NCI-H1417 (cell line): ENCODE results near the gene EIF1.

Source experiments
- DNase-seq, 3 experiments: peaks; one replicate each; lab custom pipeline; 2025; lab: John Stamatoyannopoulos, UW

EIF1 gene

DNA sequence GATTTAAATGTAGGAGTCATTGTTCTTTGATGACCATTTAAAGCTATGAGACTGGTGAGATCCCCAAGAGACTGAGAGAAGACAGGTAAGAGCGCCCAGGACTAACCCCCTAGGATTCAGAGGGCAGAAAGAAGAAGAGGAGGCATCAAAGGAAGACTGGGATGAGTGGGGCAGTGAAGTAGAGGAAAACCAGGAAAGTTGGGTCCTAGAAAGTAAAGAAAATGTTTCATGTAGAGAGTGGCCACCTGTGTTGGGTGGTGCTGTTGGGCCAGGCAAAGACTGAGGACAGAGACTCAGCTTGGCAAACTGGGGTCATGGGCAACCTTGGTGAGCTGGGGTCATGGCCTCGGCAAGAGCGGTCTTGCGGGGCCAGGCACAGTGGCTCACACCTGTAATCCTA lies 47.1 kb downstream of the EIF1 start:
- no peak for DNase-seq

DNA sequence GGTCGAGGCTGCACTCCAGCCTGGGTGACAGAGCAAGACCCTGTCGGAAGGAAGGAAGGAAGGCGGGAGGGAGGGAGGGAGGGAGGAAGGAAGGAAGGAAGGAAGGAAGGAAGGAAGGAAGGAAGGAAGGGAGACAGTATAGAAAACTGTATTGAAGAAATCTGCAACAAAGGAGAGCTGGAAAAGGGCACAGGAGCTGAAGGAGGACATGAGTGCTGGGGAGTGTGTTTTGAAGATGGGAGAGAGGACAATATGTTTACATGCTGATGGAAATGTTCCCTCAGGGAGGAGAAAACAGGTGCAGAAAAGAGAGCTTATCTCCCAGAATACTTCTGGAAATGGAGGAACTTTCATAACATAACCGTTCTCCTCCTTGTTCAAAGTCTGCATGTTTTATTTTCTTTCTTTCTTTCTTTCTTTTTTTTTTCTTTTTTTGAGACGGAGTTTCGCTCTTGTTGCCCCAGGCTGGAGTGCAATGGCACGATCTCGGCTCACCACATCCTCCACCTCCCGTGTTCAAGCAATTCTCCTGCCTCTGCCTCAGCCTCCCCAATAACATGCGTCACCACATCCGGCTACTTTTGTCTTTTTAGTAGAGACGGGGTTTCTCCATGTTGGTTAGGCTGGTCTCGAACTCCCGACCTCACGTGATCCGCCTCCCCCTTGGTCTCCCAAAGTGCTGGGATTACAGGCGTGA lies 48.4 kb downstream of the EIF1 start:
- DNase-seq, result no peak

- no peak for DNase-seq
Observed at GRCh38 chr17:41737680-41738023, 49.0 kb downstream of the EIF1 start.

DNA sequence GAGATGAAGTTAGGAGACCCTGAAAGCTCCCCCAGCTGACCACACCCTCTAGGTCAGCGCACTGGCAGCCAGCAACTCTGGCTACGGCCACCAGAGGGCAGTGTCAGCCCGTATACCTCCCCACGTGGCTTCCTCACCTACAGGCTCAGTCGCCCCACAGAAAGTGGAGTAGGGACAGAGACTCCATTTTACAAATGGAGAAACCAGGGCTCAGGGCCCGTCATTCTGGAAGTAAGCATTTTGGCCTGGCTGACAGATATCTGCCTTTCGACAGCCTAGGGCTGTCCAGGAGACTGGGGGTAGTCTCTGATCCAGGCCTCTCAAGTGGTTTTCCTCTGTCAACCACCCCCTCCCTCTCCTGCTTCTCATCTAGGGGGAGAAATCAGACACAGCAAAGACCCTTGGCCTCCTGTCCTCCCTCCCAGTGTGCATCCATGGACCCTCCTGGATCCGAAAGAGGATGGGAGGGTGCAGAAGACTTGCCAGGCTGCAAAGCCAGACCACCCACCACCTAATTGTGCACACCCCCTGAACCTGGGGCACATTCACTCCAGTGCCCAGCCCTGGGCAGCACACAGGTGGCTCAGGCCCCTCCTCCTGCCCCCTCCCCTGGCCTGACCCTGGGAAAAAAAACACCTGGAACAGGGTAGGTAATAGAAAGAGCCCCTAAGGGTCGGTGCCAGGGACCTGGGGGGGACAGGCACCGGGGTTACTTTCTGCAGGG lies 49.6 kb downstream of the EIF1 start:
- DNase-seq, result peak; percentile 67 to 88 (median 76)

- no peak for DNase-seq
Observed at GRCh38 chr17:41738801-41739112, 50.1 kb downstream of the EIF1 start.

GRCh38 chr17:41739661-41740352 lies 51.1 kb downstream of the EIF1 start:
- no peak for DNase-seq

DNA sequence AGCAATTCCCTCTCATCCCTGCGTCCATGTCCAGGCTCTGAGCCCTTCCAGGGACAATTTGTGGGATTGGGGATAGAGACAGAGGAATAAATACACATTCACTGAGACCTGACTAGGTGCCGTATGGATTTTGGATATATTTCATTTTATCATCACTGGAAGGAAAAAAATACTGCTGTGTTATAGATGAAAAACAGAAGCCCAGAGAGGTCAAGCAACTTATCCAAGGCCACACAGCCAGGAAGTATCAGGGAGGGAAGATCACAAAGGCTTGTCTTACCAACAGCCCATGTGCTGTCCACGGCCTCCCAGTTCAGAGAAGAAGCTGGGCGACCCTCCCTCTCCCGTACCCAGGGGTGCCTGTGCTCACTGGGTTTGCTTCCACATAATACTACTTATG lies 51.8 kb downstream of the EIF1 start:
- no peak for DNase-seq

GRCh38 chr17:41741709-41742108 lies 53.0 kb downstream of the EIF1 start:
- no peak for DNase-seq
